ENCODE results near the gene SUPT3H.
"Not testable (repeated sequence)": the region's sequence is repeated elsewhere in the genome, so short reads cannot be mapped to it uniquely, and the experiment has no call there.

The SUPT3H gene

GRCh38 chr6:44900358-44900757 lies 477.4 kb downstream of the SUPT3H start:
- not testable (repeated sequence) for DNase-seq (ENCODE audit: low read depth in 2 of 2)

DNA sequence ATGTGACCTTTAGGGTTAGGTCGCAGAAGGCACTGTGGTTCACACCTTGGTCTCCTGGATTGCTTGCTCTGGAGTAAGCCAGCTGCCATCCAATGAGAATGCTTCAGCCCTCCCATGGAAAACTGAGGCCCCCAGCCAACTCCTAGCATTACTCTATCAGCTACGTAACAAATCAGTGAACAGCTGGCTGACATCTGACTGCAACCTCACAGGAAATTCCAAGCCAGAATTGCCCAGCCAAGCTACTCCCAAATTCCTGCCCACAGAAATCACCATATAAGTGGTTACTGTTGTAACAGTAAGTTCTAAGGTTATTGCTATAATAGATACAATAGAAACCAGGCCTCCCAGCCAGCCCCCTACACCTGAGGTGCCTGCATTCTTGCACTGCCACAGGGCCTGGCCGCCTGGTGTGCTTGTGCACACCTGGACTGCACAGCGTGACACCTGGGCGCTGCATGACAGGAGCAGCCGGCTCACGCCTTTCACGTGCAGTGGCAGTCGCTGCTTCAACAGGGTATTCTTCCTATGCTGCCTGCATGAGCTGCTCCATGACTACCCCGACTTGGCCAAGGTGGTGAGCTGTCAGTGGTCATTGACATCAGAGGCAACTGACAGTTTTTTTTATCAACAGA lies 479.3 kb downstream of the SUPT3H start:
- no peak for DNase-seq (ENCODE audit: low read depth in 2 of 2)

DNA sequence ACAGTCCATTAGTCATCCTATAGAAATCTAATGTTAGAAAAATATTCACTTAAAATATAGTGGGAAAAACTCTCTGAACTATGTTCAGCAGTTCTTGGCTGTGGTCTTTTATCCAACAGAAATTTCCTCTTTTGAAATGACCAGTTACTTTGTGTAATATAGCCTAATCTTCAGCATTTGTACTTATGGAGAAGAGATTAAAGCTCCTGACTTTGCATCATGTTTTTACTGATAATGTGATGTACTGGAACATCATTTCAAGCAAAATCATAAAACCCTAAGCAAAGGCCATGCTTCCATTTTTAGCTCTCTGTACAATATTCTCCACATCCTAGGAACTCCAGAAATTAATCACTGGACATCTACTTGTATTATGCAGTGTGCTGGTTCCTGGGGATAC lies 480.4 kb downstream of the SUPT3H start:
- DNase-seq (ENCODE audit: low read depth in 2 of 2): no peak

DNA sequence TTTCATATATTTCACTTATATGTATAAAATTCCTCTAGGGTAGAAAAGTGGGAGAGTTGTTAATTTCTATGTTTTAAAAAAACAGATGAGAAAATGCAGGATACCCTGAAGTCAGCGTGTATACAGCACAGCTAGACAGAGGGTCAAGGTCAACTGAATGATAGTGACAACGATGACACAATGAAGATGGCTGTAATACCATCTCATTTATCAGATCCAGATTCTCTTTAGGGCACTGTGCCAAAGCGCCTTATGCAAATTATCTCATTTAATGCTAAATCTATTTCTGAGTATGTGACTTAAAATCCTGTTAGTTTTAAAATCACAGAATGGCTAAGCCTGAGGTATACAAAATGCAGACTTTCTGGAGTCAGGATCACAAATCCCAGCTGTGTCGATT lies 481.0 kb downstream of the SUPT3H start:
- DNase-seq (ENCODE audit: low read depth in 2 of 2): no peak

GRCh38 chr6:44892579-44892978 lies 485.2 kb downstream of the SUPT3H start:
- DNase-seq (ENCODE audit: low read depth in 2 of 2): no peak

DNA sequence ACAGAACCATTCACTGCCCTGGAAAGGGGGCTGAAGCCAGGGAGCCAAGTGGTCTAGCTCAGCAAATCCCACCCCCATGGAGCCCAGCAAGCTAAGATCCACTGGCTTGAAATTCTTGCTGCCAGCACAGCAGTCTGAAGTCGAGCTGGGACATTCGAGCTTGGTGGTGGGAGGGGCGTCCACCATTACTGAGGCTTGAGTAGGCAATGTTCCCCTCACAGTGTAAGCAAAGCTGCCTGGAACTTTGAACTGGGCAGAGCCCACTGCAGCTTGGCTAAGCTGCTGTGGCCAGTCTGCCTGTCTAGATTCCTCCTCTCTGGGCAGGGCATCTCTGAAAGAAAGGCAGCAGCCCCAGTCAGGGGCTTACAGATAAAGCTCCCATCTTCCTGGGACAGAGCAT lies 498.7 kb downstream of the SUPT3H start:
- DNase-seq (ENCODE audit: low read depth in 2 of 2): not testable (repeated sequence)

- DNase-seq (ENCODE audit: low read depth in 2 of 2): not testable (repeated sequence)
Measured at GRCh38 chr6:44876638-44877037, 501.1 kb downstream of the SUPT3H start.

GRCh38 chr6:44869321-44869897 lies 508.3 kb downstream of the SUPT3H start:
- DNase-seq (ENCODE audit: low read depth in 2 of 2): no peak

- no peak for DNase-seq (ENCODE audit: low read depth in 2 of 2)
Measured at GRCh38 chr6:44868910-44869309, 508.8 kb downstream of the SUPT3H start.

GRCh38 chr6:44868335-44868668 lies 509.4 kb downstream of the SUPT3H start:
- DNase-seq (ENCODE audit: low read depth in 2 of 2): no peak

DNA sequence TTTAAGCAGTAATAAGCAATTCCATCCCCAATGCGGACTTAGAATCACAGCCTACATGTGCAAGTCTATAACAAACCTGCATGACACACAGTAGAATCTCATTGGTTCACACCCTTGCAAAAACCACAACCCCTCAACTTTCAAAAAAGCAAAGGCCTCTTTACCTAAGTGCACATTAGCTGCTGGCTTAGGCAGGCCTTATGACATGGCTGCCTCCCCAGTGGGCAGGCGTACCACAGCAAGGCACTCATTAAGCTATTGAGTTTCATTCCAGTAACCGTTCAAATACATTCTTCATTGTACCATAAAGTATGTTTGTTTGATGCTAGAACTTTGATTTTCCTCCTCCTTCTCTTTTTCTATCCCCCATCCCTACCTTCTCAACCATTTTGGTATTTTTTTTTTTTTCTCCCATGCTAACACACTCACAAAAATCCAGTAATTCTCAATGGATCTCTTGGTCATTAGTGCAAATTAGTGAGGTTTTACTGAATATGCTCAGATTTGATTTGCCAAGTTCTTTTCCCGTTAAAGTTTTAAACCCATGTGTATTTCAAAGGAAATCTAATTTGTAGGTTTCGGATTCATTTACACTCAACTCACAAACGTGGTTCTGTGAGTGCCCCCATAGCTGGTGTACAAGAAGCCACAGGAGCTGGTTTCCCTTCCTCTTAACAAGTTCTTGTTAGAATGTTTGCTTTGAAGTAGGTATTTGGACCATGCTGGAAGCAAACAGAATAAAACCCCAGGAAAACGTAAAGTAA lies 510.0 kb downstream of the SUPT3H start:
- no peak for DNase-seq (ENCODE audit: low read depth in 2 of 2)

DNA sequence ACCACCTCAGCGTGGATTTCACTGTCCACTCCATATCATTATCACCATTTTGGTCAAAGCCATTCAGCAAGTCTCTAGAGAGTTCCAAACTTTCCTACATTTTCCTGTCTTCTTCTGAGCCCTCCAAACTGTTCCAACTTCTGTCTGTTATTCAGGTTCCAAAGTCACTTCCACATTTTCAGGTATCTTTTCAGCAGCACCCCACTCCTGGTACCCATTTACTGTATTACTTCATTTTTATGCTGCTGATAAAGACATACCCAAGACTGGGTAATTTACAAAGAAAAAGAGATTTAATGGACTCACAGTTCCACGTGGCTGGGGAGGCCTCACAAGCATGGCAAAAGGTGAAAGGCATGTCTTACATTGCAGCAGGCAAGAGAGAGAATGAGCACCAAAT lies 512.5 kb downstream of the SUPT3H start:
- DNase-seq (ENCODE audit: low read depth in 2 of 2): not testable (repeated sequence)

DNA sequence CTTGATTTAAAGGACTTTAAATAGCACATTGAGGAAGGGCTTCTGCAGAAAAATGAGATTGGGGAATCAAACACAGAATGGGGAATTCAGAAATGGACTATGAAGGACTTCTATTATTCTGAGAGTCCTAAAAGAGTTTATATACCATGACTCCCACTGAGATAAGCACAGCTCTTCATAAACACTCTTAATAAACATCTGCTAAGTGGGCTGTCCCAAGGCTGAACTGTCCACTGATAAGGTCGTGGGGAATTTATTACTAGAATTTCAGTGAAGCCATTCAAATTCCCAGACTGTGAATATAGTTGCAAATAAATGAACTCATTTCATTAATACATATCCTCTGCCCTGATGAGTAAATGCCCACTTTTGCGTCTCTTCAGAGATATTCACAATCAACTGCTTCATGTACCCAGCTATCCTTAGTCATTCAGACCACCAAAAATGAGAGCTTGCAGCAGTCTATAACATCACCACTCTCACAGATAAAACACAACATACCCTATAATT lies 517.8 kb downstream of the SUPT3H start:
- DNase-seq (ENCODE audit: low read depth in 2 of 2): no peak

- DNase-seq (ENCODE audit: low read depth in 2 of 2): no peak
Measured at GRCh38 chr6:44858998-44859397, 518.7 kb downstream of the SUPT3H start.

- no peak for DNase-seq (ENCODE audit: low read depth in 2 of 2)
Measured at GRCh38 chr6:44856479-44856878, 521.3 kb downstream of the SUPT3H start.

- DNase-seq (ENCODE audit: low read depth in 2 of 2): no peak
Measured at GRCh38 chr6:44855562-44856411, 521.9 kb downstream of the SUPT3H start.

DNA sequence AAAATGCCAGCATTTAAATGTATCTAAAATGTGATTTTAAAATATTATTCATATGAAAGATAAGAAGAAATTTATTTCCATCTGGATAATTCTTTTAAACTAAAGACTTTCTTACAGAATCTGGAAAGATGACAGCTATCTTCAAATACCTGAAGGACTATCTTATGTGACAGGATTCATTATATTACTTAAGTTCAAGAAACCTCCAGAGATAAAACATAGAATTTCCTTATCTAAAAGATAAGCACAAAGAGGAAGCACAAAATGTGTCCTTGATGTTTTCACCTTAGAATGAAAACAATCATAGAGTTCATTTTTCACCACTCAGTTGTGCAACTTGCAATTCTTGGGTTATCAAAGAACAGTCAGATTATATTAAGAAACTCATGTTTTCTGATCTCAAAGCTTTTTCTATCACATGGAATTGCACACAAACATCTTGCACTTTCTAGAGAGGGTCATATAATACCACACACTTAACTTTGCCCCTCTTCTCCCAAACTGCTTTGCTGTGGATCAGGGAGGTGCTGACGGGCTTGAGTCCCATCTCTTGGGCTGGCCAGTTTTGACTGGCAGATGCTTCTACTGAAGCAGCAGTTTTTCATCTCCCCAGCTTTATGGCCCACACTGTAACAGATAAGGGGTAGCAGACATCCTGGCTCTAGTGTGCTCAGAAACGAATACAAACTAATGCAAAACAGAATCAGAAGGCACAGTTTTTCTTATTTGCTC lies 522.9 kb downstream of the SUPT3H start:
- no peak for DNase-seq (ENCODE audit: low read depth in 2 of 2)

- DNase-seq (ENCODE audit: low read depth in 2 of 2): no peak
Measured at GRCh38 chr6:44851176-44851575, 526.6 kb downstream of the SUPT3H start.

- no peak for DNase-seq (ENCODE audit: low read depth in 2 of 2)
Measured at GRCh38 chr6:44850312-44850711, 527.4 kb downstream of the SUPT3H start.

GRCh38 chr6:44849806-44850205 lies 527.9 kb downstream of the SUPT3H start:
- DNase-seq (ENCODE audit: low read depth in 2 of 2): no peak

DNA sequence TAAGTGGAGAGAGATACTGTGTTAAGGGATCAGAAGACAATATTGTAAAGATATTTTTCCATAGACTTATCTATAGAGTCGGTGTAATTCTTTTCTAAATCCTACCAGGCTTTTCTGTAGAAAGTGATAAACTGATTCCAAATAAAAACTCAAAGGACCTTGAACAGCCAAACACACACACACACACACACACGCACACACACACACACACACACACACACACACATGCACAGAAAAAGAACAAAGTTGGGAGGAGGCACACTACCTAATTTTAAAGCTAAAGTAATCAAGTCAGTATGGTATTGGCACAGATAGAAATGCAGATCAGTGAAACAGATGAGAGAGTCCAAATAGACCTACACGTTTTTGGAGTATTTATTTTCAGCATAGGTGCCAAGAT lies 534.0 kb downstream of the SUPT3H start:
- no peak for DNase-seq (ENCODE audit: low read depth in 2 of 2)
